Natural killer cell (primary cell): Measurements from ENCODE around the gene PSMA5. TPM values are rescaled to one million over a fixed set of nuclear protein-coding genes. Genes with fewer than 3 reads are reported as not detected.
A peak's percentile ranks its signal among the peaks of the same experiment; 100 is the strongest.
"Not testable (repeated sequence)": the region's sequence is repeated elsewhere in the genome, so short reads cannot be mapped to it uniquely, and the experiment has no call there.

Experiments
- ATAC-seq, 3 donors: fragments of 150-1000 bp in 2 of 3; fragments of 200-7000 bp in 1 of 3; cut with Tn5 transposase; 1 replicate in 1 of 3; 2 replicates in 2 of 3; pipeline ENCODE4 v1.10.0; 2021; ENCODE audit warnings: mild to moderate bottlenecking in 2 of 3, moderate library complexity in 2 of 3
- DNase-seq, 2 donors: peaks; one replicate each; pipeline versions ENCODE4 v3.0.0 to v3.0.0-alpha.2; 2013 to 2021; ENCODE audit warnings: mixed read lengths in 1 of 2
- H3K27ac ChIP-seq: one replicate; pipeline ENCODE4 v1.5.1; 2013; ENCODE audit warnings: mild to moderate bottlenecking, low read length
- H3K27me3 ChIP-seq: one replicate; pipeline ENCODE4 v1.6.1; 2013; ENCODE audit warnings: low read length; ENCODE audit not compliant: control insufficient read depth, insufficient read depth
- H3K36me3 ChIP-seq: one replicate; pipeline ENCODE4 v1.6.1; 2013; ENCODE audit warnings: low read length; ENCODE audit not compliant: control insufficient read depth, insufficient read depth
- H3K4me1 ChIP-seq: one replicate; pipeline ENCODE4 v1.6.1; 2013; ENCODE audit warnings: low read length; ENCODE audit not compliant: control insufficient read depth, insufficient read depth
- H3K4me3 ChIP-seq: one replicate; pipeline ENCODE4 v1.5.1; 2013; ENCODE audit warnings: low read length
- H3K9me3 ChIP-seq: one replicate; pipeline ENCODE4 v1.6.1; 2013; ENCODE audit warnings: low read length; ENCODE audit not compliant: control insufficient read depth, insufficient read depth
- H3K27ac Mint-ChIP-seq, 2 donors: one replicate each; pipeline ENCODE4 v1.8.0; 2022; ENCODE audit warnings: mild to moderate bottlenecking in 2 of 2, mixed read lengths in 2 of 2, moderate library complexity in 1 of 2
- H3K27me3 Mint-ChIP-seq, 2 donors: one replicate each; pipeline ENCODE4 v1.8.0; 2022; ENCODE audit warnings: low read depth in 2 of 2, mixed read lengths in 2 of 2
- H3K36me3 Mint-ChIP-seq: one replicate; pipeline ENCODE4 v1.8.0; 2022; ENCODE audit warnings: mixed read lengths
- H3K4me1 Mint-ChIP-seq, 2 donors: one replicate each; pipeline ENCODE4 v1.8.0; 2022; ENCODE audit warnings: mixed read lengths in 2 of 2
- H3K4me3 Mint-ChIP-seq: one replicate; pipeline ENCODE4 v1.8.0; 2022; ENCODE audit warnings: mild to moderate bottlenecking, moderate library complexity, mixed read lengths
- H3K9me3 Mint-ChIP-seq, 2 donors: one replicate each; pipeline ENCODE4 v1.8.0; 2022; ENCODE audit warnings: mixed read lengths in 2 of 2
- WGBS: methylation state at CpG from one replicate; pipeline ENCODE4 v1.1.7; 2013; ENCODE audit warnings: missing lambda C conversion rate; ENCODE audit not compliant: insufficient coverage; 5-methylcytosine and 5-hydroxymethylcytosine counted together
- intact Hi-C: fragments of 100-400 bp; cut with micrococcal nuclease; formaldehyde crosslinking; loops from one replicate; pipeline ENCODE4 v1.14.2; 2022
- total RNA-seq, 4 donors: library from RNA; stranded (reverse); fragments of 120-200 nt in 1 of 4; gene quantifications; one replicate each; pipeline versions ENCODE4 v1.2.3 to v1.2.4, GENCODE V29; 2013 to 2022
- TF ChIP-seq, protein P1 (sequence below): fragments of 200-600 bp; IDR thresholded peaks from one replicate; pipeline ENCODE4 v1.8.0; 2022; ENCODE audit warnings: antibody characterized with exemption

Gene PSMA5
- total RNA-seq, 3 donors from 2014 or later (not counting 1 experiment from before 2014, with no cell fraction given), result 54.7 to 76.0 (median 59.6) TPM

GRCh38 chr1:109396871-109397580 lies 29.2 kb downstream of the PSMA5 start:
- no peak overlapping the region for H3K27ac ChIP-seq
- Mint-ChIP-seq H3K36me3 (no peaks in the 10 kb centered on the region), H3K27ac (no peak overlapping the region), H3K4me1 (peaks cover 13 to 17% of the 10 kb centered on the region in 2 donors), H3K9me3 (no peaks in the 10 kb centered on the region), H3K27me3 (peaks cover 27 to 38% of the 10 kb centered on the region in 2 donors), H3K4me3 (peak overlapping the region; percentile 92)
- WGBS, result 4% methylated on average over 46 of the region's 46 CpGs
- H3K27me3 ChIP-seq, result peaks cover 15% of the 10 kb centered on the region
- intact Hi-C loops, result no loop called here
- ATAC-seq, result peak in 2 of 3 donors; percentile 7 to 14
- no peak overlapping the region for H3K4me3 ChIP-seq
- peaks cover 15% of the 10 kb centered on the region for H3K36me3 ChIP-seq
- TF ChIP-seq, protein P1, sequence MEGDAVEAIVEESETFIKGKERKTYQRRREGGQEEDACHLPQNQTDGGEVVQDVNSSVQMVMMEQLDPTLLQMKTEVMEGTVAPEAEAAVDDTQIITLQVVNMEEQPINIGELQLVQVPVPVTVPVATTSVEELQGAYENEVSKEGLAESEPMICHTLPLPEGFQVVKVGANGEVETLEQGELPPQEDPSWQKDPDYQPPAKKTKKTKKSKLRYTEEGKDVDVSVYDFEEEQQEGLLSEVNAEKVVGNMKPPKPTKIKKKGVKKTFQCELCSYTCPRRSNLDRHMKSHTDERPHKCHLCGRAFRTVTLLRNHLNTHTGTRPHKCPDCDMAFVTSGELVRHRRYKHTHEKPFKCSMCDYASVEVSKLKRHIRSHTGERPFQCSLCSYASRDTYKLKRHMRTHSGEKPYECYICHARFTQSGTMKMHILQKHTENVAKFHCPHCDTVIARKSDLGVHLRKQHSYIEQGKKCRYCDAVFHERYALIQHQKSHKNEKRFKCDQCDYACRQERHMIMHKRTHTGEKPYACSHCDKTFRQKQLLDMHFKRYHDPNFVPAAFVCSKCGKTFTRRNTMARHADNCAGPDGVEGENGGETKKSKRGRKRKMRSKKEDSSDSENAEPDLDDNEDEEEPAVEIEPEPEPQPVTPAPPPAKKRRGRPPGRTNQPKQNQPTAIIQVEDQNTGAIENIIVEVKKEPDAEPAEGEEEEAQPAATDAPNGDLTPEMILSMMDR, result no peak
- H3K4me1 ChIP-seq, result peaks cover 18% of the 10 kb centered on the region
- H3K9me3 ChIP-seq, result no peaks in the 10 kb centered on the region
- DNase-seq, result peak in 1 of 2 donors; percentile 22

GRCh38 chr1:109396513-109396839 lies 29.8 kb downstream of the PSMA5 start:
- H3K27me3 Mint-ChIP-seq, result peaks cover 27 to 38% of the 10 kb centered on the region in 2 donors
- ATAC-seq (no peak), DNase-seq (no peak)
- peaks cover 13 to 17% of the 10 kb centered on the region in 2 donors for H3K4me1 Mint-ChIP-seq
- WGBS, result 80% methylated on average over 2 of the region's 2 CpGs
- peaks cover 10% of the 10 kb centered on the region for H3K36me3 ChIP-seq
- peaks cover 15% of the 10 kb centered on the region for H3K27me3 ChIP-seq
- no peaks in the 10 kb centered on the region for H3K9me3 ChIP-seq
- H3K4me3 ChIP-seq, result no peak overlapping the region
- TF ChIP-seq, protein P1, result no peak
- H3K9me3 Mint-ChIP-seq, result no peaks in the 10 kb centered on the region
- H3K36me3 Mint-ChIP-seq, result no peaks in the 10 kb centered on the region
- H3K27ac Mint-ChIP-seq, result no peak overlapping the region
- intact Hi-C loops, result no loop called here
- H3K27ac ChIP-seq, result no peak overlapping the region
- peaks cover 18% of the 10 kb centered on the region for H3K4me1 ChIP-seq
- peak overlapping the region; percentile 92 for H3K4me3 Mint-ChIP-seq

DNA sequence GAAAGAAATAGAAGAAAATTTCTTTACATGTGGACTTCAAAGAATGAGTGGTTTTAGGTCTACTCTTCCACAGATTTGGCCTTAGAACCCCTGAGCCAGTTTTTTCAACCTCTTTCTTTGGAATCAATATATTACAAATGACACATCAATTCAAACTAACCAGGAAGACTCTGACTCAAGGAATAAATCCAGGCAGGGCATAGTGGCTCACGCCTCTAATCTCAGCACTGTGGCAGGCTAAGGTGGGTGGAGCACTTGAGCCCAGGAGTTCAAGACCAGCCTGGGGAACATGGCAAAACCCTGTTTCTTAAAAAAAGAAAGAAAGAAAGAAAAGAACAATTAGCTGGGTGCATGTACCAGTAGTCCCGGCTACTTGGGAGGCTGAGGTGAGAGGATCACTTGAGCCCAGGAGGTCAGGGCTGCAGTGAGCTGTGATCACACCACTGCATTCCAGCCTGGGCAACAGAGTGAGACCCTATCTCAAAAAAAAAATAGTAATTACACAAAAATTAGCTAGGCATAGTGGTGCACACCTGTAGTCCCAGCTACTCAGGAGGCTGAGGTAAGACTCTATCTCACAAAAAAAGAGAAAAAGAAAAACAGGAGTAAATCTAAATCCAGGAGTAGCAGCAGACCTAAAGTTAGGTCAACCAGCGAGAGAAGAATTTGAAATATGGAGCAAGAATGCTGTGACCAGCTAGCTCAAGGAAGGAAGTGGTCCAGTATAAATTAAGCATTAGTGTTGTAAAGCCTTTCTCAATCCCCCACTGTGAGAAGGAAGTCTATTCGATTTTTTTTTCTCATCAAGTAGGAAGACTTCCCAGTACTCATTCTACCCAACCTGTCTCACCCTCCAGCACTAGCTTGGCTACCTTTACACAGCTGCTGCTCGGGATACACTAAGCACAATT lies 30.4 kb downstream of the PSMA5 start:
- H3K27me3 Mint-ChIP-seq, result peaks cover 27 to 38% of the 10 kb centered on the region in 2 donors
- Histone ChIP-seq H3K27me3 (peaks cover 15% of the 10 kb centered on the region), H3K27ac (no peak overlapping the region), H3K4me3 (no peak overlapping the region), H3K36me3 (peaks cover 4% of the 10 kb centered on the region), H3K4me1 (peaks cover 18% of the 10 kb centered on the region), H3K9me3 (no peaks in the 10 kb centered on the region)
- ATAC-seq (no peak), DNase-seq (no peak)
- no peak overlapping the region for H3K27ac Mint-ChIP-seq
- H3K9me3 Mint-ChIP-seq, result no peaks in the 10 kb centered on the region
- peak overlapping the region; percentile 92 for H3K4me3 Mint-ChIP-seq
- 78% methylated on average over 4 of the region's 5 CpGs for WGBS
- H3K4me1 Mint-ChIP-seq, result peaks cover 13 to 17% of the 10 kb centered on the region in 2 donors
- TF ChIP-seq, protein P1, result no peak
- H3K36me3 Mint-ChIP-seq, result no peaks in the 10 kb centered on the region
- intact Hi-C loops, result no loop called here

DNA sequence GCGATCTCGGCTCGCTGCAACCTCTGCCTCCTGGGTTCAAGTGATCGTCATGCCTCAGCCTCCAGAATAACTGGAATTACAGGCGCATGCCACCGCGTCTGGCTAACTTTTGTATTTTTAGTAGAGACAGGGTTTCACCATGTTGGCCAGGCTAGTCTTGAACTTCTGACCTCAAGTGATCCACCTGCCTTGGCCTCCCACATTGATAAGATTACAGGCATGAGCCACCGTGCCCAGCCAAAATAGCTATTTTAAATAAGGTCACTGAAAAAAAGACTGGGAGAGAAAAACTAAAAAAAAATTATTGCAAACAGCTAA lies 31.0 kb downstream of the PSMA5 start:
- H3K27ac Mint-ChIP-seq, H3K4me3 ChIP-seq, intact Hi-C loops, DNase-seq, H3K4me3 Mint-ChIP-seq, H3K9me3 ChIP-seq, H3K9me3 Mint-ChIP-seq, H3K36me3 Mint-ChIP-seq, H3K36me3 ChIP-seq, ATAC-seq, H3K27ac ChIP-seq: not testable (repeated sequence)
- 82% methylated on average over 8 of the region's 8 CpGs for WGBS
- Histone ChIP-seq H3K4me1 (peaks cover 18% of the 10 kb centered on the region), H3K27me3 (peaks cover 15% of the 10 kb centered on the region)
- Mint-ChIP-seq H3K27me3 (peaks cover 32 to 44% of the 10 kb centered on the region in 2 donors), H3K4me1 (peaks cover 13 to 17% of the 10 kb centered on the region in 2 donors)
